Calu3 (cell line): ENCODE data around the gene TSPAN18. TPM values are rescaled to one million over a fixed set of nuclear protein-coding genes. Genes with fewer than 3 reads are reported as not detected.

Experiments used
- BruUV-seq: library from RNA; stranded (reverse); fragments of 400-500 nt; replicated peaks from 2 replicates; lab custom pipeline; 2021; lab: Mats Ljungman, UMichigan
- CTCF ChIA-PET: fragments of 300-600 bp; sonication (Branson Sonifier 250); formaldehyde crosslinking; loops from one replicate; lab custom pipeline; 2022; ENCODE audit warnings: antibody characterized with exemption; lab: Charles Lee
- DNase-seq: peaks from one replicate; pipeline ENCODE4 v3.0.0; 2022
- H3K27ac Mint-ChIP-seq: one replicate; pipeline ENCODE4 v1.8.0; 2022; ENCODE audit warnings: mixed read lengths; ENCODE audit not compliant: unreplicated experiment
- H3K27me3 Mint-ChIP-seq: one replicate; pipeline ENCODE4 v1.8.0; 2022; ENCODE audit warnings: mixed read lengths; ENCODE audit not compliant: unreplicated experiment
- H3K36me3 Mint-ChIP-seq: one replicate; pipeline ENCODE4 v1.8.0; 2022; ENCODE audit warnings: mild to moderate bottlenecking, moderate library complexity, mixed read lengths; ENCODE audit not compliant: insufficient read depth, unreplicated experiment
- H3K4me1 Mint-ChIP-seq: one replicate; pipeline ENCODE4 v1.8.0; 2022; ENCODE audit warnings: mild to moderate bottlenecking, low read depth, mixed read lengths; ENCODE audit not compliant: unreplicated experiment
- H3K4me3 Mint-ChIP-seq: one replicate; pipeline ENCODE4 v1.8.0; 2022; ENCODE audit warnings: mild to moderate bottlenecking, low read depth, moderate library complexity, mixed read lengths; ENCODE audit not compliant: unreplicated experiment
- H3K9me3 Mint-ChIP-seq: one replicate; pipeline ENCODE4 v1.8.0; 2022; ENCODE audit warnings: low read depth, mixed read lengths; ENCODE audit not compliant: unreplicated experiment
- intact Hi-C: fragments of 100-400 bp; cut with micrococcal nuclease; formaldehyde crosslinking; loops from one replicate; pipeline ENCODE4 v1.10.0; 2022; ENCODE audit not compliant: unreplicated experiment
- total RNA-seq: library from RNA; stranded (reverse); gene quantifications from 2 replicates; pipeline ENCODE4 v1.2.3, GENCODE V29; 2022
- TF ChIP-seq, protein P1 (sequence below): fragments of 200-600 bp; IDR thresholded peaks from one replicate; pipeline ENCODE4 v1.8.0; 2022; ENCODE audit warnings: antibody characterized with exemption; ENCODE audit not compliant: unreplicated experiment

Gene TSPAN18
- total RNA-seq, 1 experiment from 2014 or later = not detected

DNA sequence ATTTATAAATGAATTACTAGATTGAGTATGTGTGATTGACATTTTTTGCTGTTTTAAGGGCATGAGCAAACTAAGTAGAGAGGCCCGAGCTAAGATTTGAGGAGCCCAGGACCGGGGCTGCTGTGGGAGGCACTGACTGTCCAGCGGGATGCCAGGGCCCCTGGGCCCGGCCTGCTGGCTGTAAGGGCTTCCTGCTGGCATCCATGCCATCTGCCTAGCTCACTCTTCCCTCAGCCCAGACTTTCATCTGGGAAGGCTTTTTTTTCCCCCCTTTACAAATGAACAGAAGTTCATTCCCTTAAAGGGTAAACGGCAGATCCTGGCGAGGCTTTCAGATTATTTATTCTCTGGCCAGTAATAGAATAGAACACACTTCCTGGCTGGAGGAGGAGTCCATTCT is 239.9 kb downstream of the TSPAN18 start:
- Mint-ChIP-seq H3K27ac (no peak overlapping the region), H3K4me3 (no peak overlapping the region), H3K4me1 (no peaks in the 10 kb centered on the region), H3K36me3 (no peaks in the 10 kb centered on the region), H3K9me3 (no peaks in the 10 kb centered on the region), H3K27me3 (peaks cover 14% of the 10 kb centered on the region)
- CTCF ChIA-PET = no interaction called here
- intact Hi-C loops = no loop called here
- TF ChIP-seq, protein P1, sequence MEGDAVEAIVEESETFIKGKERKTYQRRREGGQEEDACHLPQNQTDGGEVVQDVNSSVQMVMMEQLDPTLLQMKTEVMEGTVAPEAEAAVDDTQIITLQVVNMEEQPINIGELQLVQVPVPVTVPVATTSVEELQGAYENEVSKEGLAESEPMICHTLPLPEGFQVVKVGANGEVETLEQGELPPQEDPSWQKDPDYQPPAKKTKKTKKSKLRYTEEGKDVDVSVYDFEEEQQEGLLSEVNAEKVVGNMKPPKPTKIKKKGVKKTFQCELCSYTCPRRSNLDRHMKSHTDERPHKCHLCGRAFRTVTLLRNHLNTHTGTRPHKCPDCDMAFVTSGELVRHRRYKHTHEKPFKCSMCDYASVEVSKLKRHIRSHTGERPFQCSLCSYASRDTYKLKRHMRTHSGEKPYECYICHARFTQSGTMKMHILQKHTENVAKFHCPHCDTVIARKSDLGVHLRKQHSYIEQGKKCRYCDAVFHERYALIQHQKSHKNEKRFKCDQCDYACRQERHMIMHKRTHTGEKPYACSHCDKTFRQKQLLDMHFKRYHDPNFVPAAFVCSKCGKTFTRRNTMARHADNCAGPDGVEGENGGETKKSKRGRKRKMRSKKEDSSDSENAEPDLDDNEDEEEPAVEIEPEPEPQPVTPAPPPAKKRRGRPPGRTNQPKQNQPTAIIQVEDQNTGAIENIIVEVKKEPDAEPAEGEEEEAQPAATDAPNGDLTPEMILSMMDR = no peak
- no TSS peak for BruUV-seq
- DNase-seq = no peak

DNA sequence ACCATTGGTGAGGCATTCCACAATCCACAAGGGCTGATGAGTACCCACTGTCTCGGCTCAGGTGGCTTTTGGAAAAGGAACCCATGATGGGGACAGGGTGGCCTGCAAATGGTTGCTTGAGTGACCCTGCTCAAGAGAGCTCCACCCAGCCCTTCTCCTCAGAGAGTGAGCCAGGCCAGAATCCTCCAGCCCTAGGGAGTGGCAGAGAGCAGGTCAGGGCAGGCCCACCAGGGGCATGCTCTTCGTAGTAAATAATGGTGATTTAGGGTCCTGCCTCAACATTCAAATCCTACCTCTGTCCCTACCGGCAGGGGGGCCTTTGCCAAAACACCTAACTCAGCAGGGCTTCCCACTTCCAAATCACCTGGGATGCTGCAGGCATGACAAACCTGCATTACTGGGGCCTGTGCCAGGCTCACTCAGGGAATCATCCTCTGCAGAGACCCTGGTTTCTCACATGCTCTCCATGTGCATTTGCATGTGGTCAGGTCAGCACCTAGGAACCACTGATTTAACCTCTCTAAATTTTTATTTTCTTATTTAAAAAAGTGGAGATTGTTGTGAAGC is 241.3 kb downstream of the TSPAN18 start:
- CTCF ChIA-PET = no interaction called here
- Mint-ChIP-seq H3K4me3 (no peak overlapping the region), H3K27me3 (peaks cover 26% of the 10 kb centered on the region), H3K4me1 (no peaks in the 10 kb centered on the region), H3K27ac (no peak overlapping the region), H3K9me3 (no peaks in the 10 kb centered on the region), H3K36me3 (no peaks in the 10 kb centered on the region)
- intact Hi-C loops = no loop called here
- TF ChIP-seq, protein P1 = no peak
- no TSS peak for BruUV-seq
- DNase-seq = no peak

DNA sequence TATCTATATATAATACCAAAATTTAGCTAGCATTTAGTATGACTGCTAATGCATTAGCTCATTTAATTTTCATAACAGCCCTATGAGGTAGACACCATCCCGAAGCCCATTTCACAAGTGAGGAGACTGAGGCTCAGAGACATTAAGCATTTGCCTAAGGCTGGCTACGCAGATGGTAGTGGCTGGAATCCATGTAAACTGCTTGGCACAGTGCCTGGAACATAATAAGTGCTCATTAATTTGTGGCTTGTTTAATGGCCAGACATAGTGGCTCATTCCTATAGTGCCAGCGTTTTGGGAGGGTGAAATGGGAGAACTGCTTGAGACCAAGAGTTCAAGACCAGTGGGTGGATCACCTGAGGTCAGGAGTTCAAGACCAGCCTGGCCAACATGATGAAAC is 241.7 kb downstream of the TSPAN18 start:
- no TSS peak for BruUV-seq
- Mint-ChIP-seq H3K27me3 (peaks cover 30% of the 10 kb centered on the region), H3K9me3 (no peaks in the 10 kb centered on the region), H3K4me1 (no peaks in the 10 kb centered on the region), H3K27ac (no peak overlapping the region), H3K4me3 (no peak overlapping the region), H3K36me3 (no peaks in the 10 kb centered on the region)
- TF ChIP-seq, protein P1 = no peak
- DNase-seq = no peak
- CTCF ChIA-PET = interaction anchor here (1.4 kb wide), 1 partner anchor 11 kb away, joined by 4 read pairs; no protein-coding TSS in a partner anchor
- intact Hi-C loops = no loop called here

DNA sequence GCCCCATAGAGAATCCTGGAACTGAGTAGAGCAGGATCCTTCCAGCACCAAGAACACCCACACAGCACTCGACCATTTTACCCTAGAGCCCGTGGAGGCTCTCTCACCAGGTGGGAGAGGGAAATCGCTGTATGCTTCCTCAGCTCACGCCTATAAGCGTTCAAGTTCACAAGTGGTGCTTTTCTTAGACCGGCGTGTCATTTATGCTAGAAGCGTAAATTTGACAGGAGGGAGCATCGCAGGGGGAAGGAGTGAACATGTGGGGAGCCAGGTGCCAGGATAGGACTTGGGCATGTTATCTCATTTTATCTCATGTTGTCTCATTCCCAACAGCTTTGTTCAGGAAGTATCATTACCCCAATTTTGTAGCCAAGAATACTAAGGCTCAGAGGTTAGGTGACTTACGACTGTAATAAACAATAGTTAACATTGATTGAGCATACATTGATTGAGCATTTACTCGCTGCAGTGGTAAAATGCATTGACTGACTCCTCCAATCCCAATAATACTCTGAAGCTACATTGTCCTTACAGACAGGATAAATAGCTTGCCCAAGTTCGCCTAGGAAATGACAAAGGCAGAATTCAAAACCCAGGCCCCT is 243.0 kb downstream of the TSPAN18 start:
- H3K4me1 Mint-ChIP-seq = no peaks in the 10 kb centered on the region
- no peaks in the 10 kb centered on the region for H3K36me3 Mint-ChIP-seq
- no peak overlapping the region for H3K4me3 Mint-ChIP-seq
- intact Hi-C loops = no loop called here
- H3K27me3 Mint-ChIP-seq = peaks cover 30% of the 10 kb centered on the region
- no TSS peak for BruUV-seq
- CTCF ChIA-PET = interaction anchor here (0.5 to 1.4 kb wide), 2 partner anchors 10 to 789 kb away, joined by 4 read pairs; no protein-coding TSS in a partner anchor
- no peak overlapping the region for H3K27ac Mint-ChIP-seq
- no peak for DNase-seq
- TF ChIP-seq, protein P1 = no peak
- no peaks in the 10 kb centered on the region for H3K9me3 Mint-ChIP-seq
